NCI-H1105 (cell line): Measurements from ENCODE around the gene CRIM1.
"Not testable (repeated sequence)": the region's sequence is repeated elsewhere in the genome, so short reads cannot be mapped to it uniquely, and the experiment has no call there.

Experiments
- DNase-seq: peaks from one replicate; lab custom pipeline; 2025; lab: John Stamatoyannopoulos, UW

Gene CRIM1

GRCh38 chr2:36354811-36355150 lies 797 bp upstream of the CRIM1 start:
- DNase-seq: no peak

GRCh38 chr2:36355890-36356297 lies 316 bp downstream of the CRIM1 start:
- no peak for DNase-seq

GRCh38 chr2:36356298-36356989 lies 866 bp downstream of the CRIM1 start:
- no peak for DNase-seq

- DNase-seq: no peak
Measured at GRCh38 chr2:36356990-36357846, 1.6 kb downstream of the CRIM1 start.

- DNase-seq: no peak
Measured at GRCh38 chr2:36357847-36358659, 2.5 kb downstream of the CRIM1 start.

GRCh38 chr2:36359067-36359466 lies 3.5 kb downstream of the CRIM1 start:
- no peak for DNase-seq

- no peak for DNase-seq
Measured at GRCh38 chr2:36360063-36360462, 4.5 kb downstream of the CRIM1 start.

GRCh38 chr2:36360834-36361233 lies 5.3 kb downstream of the CRIM1 start:
- DNase-seq: no peak

- no peak for DNase-seq
Measured at GRCh38 chr2:36361396-36361795, 5.8 kb downstream of the CRIM1 start.

- DNase-seq: no peak
Measured at GRCh38 chr2:36362291-36362690, 6.7 kb downstream of the CRIM1 start.

GRCh38 chr2:36363085-36363484 lies 7.5 kb downstream of the CRIM1 start:
- DNase-seq: not testable (repeated sequence)

GRCh38 chr2:36366491-36367120 lies 11.0 kb downstream of the CRIM1 start:
- no peak for DNase-seq

- no peak for DNase-seq
Measured at GRCh38 chr2:36367486-36367885, 11.9 kb downstream of the CRIM1 start.

GRCh38 chr2:36367895-36368353 lies 12.3 kb downstream of the CRIM1 start:
- DNase-seq: no peak

GRCh38 chr2:36368438-36368837 lies 12.9 kb downstream of the CRIM1 start:
- DNase-seq: no peak

GRCh38 chr2:36369163-36369562 lies 13.6 kb downstream of the CRIM1 start:
- no peak for DNase-seq

GRCh38 chr2:36369716-36370115 lies 14.1 kb downstream of the CRIM1 start:
- no peak for DNase-seq

- DNase-seq: no peak
Measured at GRCh38 chr2:36370281-36370680, 14.7 kb downstream of the CRIM1 start.

- DNase-seq: no peak
Measured at GRCh38 chr2:36371070-36371874, 15.7 kb downstream of the CRIM1 start.

GRCh38 chr2:36371928-36372391 lies 16.4 kb downstream of the CRIM1 start:
- no peak for DNase-seq
